Activated CD8-positive, alpha-beta T cell treated with anti-CD3 and anti-CD28 coated beads for 36 hours (primary cell): Measurements from ENCODE around the gene SLC26A9. TPM values are rescaled to one million over a fixed set of nuclear protein-coding genes. Genes with fewer than 3 reads are reported as not detected.
"Not testable (repeated sequence)": the region's sequence is repeated elsewhere in the genome, so short reads cannot be mapped to it uniquely, and the experiment has no call there.

Source experiments
- ATAC-seq: fragments of 200-7000 bp; cut with Tn5 transposase; one replicate; pipeline ENCODE4 v1.10.0; 2021; ENCODE audit warnings: mild to moderate bottlenecking, moderate library complexity
- CTCF ChIA-PET: fragments of 350-600 bp; sonication (Branson Sonifier 250); formaldehyde crosslinking; loops from one replicate; lab custom pipeline; 2021; ENCODE audit warnings: antibody characterized with exemption; lab: Charles Lee
- POLR2A ChIA-PET: fragments of 350-600 bp; sonication (Branson Sonifier 250); formaldehyde crosslinking; loops from one replicate; lab custom pipeline; 2021; ENCODE audit warnings: antibody characterized with exemption; lab: Charles Lee
- DNase-seq: peaks from one replicate; pipeline ENCODE4 v3.0.0-alpha.2; 2020
- H3K27ac Mint-ChIP-seq: one replicate; pipeline ENCODE4 v1.8.0; 2021; ENCODE audit warnings: mild to moderate bottlenecking, mixed read lengths
- H3K27me3 Mint-ChIP-seq: one replicate; pipeline ENCODE4 v1.8.0; 2021; ENCODE audit warnings: mixed read lengths
- H3K36me3 Mint-ChIP-seq: one replicate; pipeline ENCODE4 v1.8.0; 2021; ENCODE audit warnings: low read depth, mixed read lengths
- H3K4me1 Mint-ChIP-seq: one replicate; pipeline ENCODE4 v1.8.0; 2021; ENCODE audit warnings: low read depth, mixed read lengths
- H3K4me3 Mint-ChIP-seq: one replicate; pipeline ENCODE4 v1.8.0; 2021; ENCODE audit warnings: mild to moderate bottlenecking, moderate library complexity, mixed read lengths
- H3K9me3 Mint-ChIP-seq: one replicate; pipeline ENCODE4 v1.8.0; 2021; ENCODE audit warnings: mixed read lengths
- CTCF ChIP-seq: fragments of 200-600 bp; IDR thresholded peaks from one replicate; pipeline ENCODE4 v1.8.0; 2022; ENCODE audit warnings: antibody characterized with exemption, mild to moderate bottlenecking
- intact Hi-C: fragments of 100-400 bp; cut with micrococcal nuclease; formaldehyde crosslinking; loops from one replicate; pipeline ENCODE4 v1.10.0; 2022
- total RNA-seq, 2 experiments: library from RNA; stranded (reverse); gene quantifications; one replicate each; pipeline ENCODE4 v1.2.3, GENCODE V29; 2021

SLC26A9 gene
- total RNA-seq, 2 experiments from 2014 or later: not detected

- H3K27me3 Mint-ChIP-seq, POLR2A ChIA-PET, CTCF ChIA-PET, H3K4me1 Mint-ChIP-seq, H3K27ac Mint-ChIP-seq, H3K4me3 Mint-ChIP-seq, intact Hi-C loops, DNase-seq, ATAC-seq: not testable (repeated sequence)
- peaks cover 17% of the 10 kb centered on the region for H3K9me3 Mint-ChIP-seq
- peaks cover 15% of the 10 kb centered on the region for H3K36me3 Mint-ChIP-seq
These were observed 54.2 kb downstream of the SLC26A9 start for GRCh38 chr1:205889006-205889405.

GRCh38 chr1:205883792-205884191 is 59.5 kb downstream of the SLC26A9 start:
- intact Hi-C loops: no loop called here
- ChIA-PET POLR2A (no interaction called here), CTCF (no interaction called here)
- H3K27me3 Mint-ChIP-seq: no peaks in the 10 kb centered on the region
- peaks cover 13% of the 10 kb centered on the region for H3K9me3 Mint-ChIP-seq
- no peak overlapping the region for H3K4me3 Mint-ChIP-seq
- ATAC-seq (no peak), DNase-seq (no peak)
- H3K36me3 Mint-ChIP-seq: peaks cover 5% of the 10 kb centered on the region
- H3K4me1 Mint-ChIP-seq: peaks cover 2% of the 10 kb centered on the region
- no peak overlapping the region for H3K27ac Mint-ChIP-seq
- no peak for TF ChIP-seq CTCF

- H3K36me3 Mint-ChIP-seq: peaks cover 4% of the 10 kb centered on the region
- ChIA-PET POLR2A (no interaction called here), CTCF (no interaction called here)
- no peak for TF ChIP-seq CTCF
- DNase-seq (no peak), ATAC-seq (no peak)
- H3K4me3 Mint-ChIP-seq: no peak overlapping the region
- H3K27me3 Mint-ChIP-seq: no peaks in the 10 kb centered on the region
- H3K27ac Mint-ChIP-seq: no peak overlapping the region
- intact Hi-C loops: no loop called here
- H3K4me1 Mint-ChIP-seq: no peaks in the 10 kb centered on the region
- H3K9me3 Mint-ChIP-seq: peaks cover 21% of the 10 kb centered on the region
These were observed 62.3 kb downstream of the SLC26A9 start for GRCh38 chr1:205880923-205881322.

GRCh38 chr1:205879974-205880373 is 63.3 kb downstream of the SLC26A9 start:
- H3K4me3 Mint-ChIP-seq: no peak overlapping the region
- CTCF ChIA-PET: no interaction called here
- H3K9me3 Mint-ChIP-seq: peaks cover 21% of the 10 kb centered on the region
- ATAC-seq: no peak
- no peak for DNase-seq
- no peaks in the 10 kb centered on the region for H3K4me1 Mint-ChIP-seq
- no peak overlapping the region for H3K27ac Mint-ChIP-seq
- POLR2A ChIA-PET: no interaction called here
- H3K27me3 Mint-ChIP-seq: no peaks in the 10 kb centered on the region
- peaks cover 4% of the 10 kb centered on the region for H3K36me3 Mint-ChIP-seq
- intact Hi-C loops: no loop called here
- TF ChIP-seq CTCF: no peak

- peaks cover 4% of the 10 kb centered on the region for H3K36me3 Mint-ChIP-seq
- CTCF ChIA-PET: no interaction called here
These were observed 65.2 kb downstream of the SLC26A9 start for GRCh38 chr1:205878026-205878425.

GRCh38 chr1:205873148-205873547 is 70.1 kb downstream of the SLC26A9 start:
- POLR2A ChIA-PET, CTCF ChIA-PET, H3K36me3 Mint-ChIP-seq, intact Hi-C loops, DNase-seq, ATAC-seq, H3K9me3 Mint-ChIP-seq, H3K27ac Mint-ChIP-seq, H3K4me1 Mint-ChIP-seq, H3K27me3 Mint-ChIP-seq, H3K4me3 Mint-ChIP-seq: not testable (repeated sequence)

More at GRCh38 chr1:205878026-205878425, 65.2 kb downstream of the SLC26A9 start:
- POLR2A ChIA-PET: no interaction called here
- ATAC-seq (no peak), DNase-seq (no peak)
- Mint-ChIP-seq H3K27me3 (no peaks in the 10 kb centered on the region), H3K9me3 (peaks cover 21% of the 10 kb centered on the region), H3K4me3 (no peak overlapping the region), H3K27ac (no peak overlapping the region), H3K4me1 (no peaks in the 10 kb centered on the region)
- intact Hi-C loops: no loop called here
- TF ChIP-seq CTCF: no peak
